Left lung (tissue), 10 donors: Measurements from ENCODE around the gene IGF2. TPM values are rescaled to one million over a fixed set of nuclear protein-coding genes. Genes with fewer than 3 reads are reported as not detected.

Experiments
- ATAC-seq: fragments of 200-7000 bp; cut with Tn5 transposase; one replicate; pipeline ENCODE4 v1.9.1; 2020; ENCODE audit warnings: moderate library complexity
- DNase-seq, 4 donors: peaks; one replicate each; pipeline ENCODE4 v3.0.0-alpha.2; 2013 to 2020
- H3K27ac ChIP-seq, 2 donors: fragments of 200-600 bp; sonication (generic) in 1 of 2; one replicate each; pipeline versions ENCODE4 v1.5.0 to v1.8.0; 2020 to 2021
- H3K27me3 ChIP-seq, 2 donors: fragments of 200-600 bp; sonication (generic) in 1 of 2; one replicate each; pipeline versions ENCODE4 v1.5.0 to v1.8.0; 2020 to 2021
- H3K36me3 ChIP-seq, 2 donors: fragments of 200-600 bp; sonication (generic) in 1 of 2; one replicate each; pipeline versions ENCODE4 v1.5.0 to v1.8.0; 2020 to 2021
- H3K4me1 ChIP-seq, 2 donors: fragments of 200-600 bp; one replicate each; pipeline ENCODE4 v1.8.0; 2021
- H3K4me3 ChIP-seq, 2 donors: fragments of 200-600 bp; sonication (generic) in 1 of 2; one replicate each; pipeline versions ENCODE4 v1.5.0 to v1.8.0; 2020 to 2021; ENCODE audit warnings: mild to moderate bottlenecking in 1 of 2
- H3K9me3 ChIP-seq, 2 donors: fragments of 200-600 bp; sonication (generic) in 1 of 2; one replicate each; pipeline versions ENCODE4 v1.5.0 to v1.8.0; 2020 to 2021
- intact Hi-C, 2 donors: fragments of 100-400 bp; cut with DNase I; formaldehyde crosslinking; loops; one replicate each; pipeline versions ENCODE4 v1.11.2 to v1.14.2; 2022
- polyA plus RNA-seq, 6 donors: library from polyadenylated mRNA; unstranded; fragments of 120-200 nt; gene quantifications; one replicate each; pipeline ENCODE4 v1.2.1, GENCODE V29; 2013; ENCODE audit not compliant: insufficient read length in 6 of 6
- total RNA-seq, 2 donors: library from RNA; stranded (reverse); fragmentation: NEBNext Ultra II Directional; extraction: Animal tissue kit (Norgen Biotek cat#: 25700); gene quantifications; one replicate each; pipeline ENCODE4 v1.2.1, GENCODE V29; 2021
- TF ChIP-seq, protein P1 (sequence below), 2 donors: fragments of 200-600 bp; sonication (generic) in 1 of 2; IDR thresholded peaks; one replicate each; pipeline versions ENCODE4 v1.5.0 to v1.8.0; 2021; ENCODE audit warnings: antibody characterized with exemption in 2 of 2
- donor health status: DM: no; HTN: yes; CAD: no.
- donor health status: DM: no; HTN: no; CAD: no.

IGF2 gene
- total and polyA plus RNA-seq, 8 donors, result 12.0 to 118 (median 92.1) TPM

DNA sequence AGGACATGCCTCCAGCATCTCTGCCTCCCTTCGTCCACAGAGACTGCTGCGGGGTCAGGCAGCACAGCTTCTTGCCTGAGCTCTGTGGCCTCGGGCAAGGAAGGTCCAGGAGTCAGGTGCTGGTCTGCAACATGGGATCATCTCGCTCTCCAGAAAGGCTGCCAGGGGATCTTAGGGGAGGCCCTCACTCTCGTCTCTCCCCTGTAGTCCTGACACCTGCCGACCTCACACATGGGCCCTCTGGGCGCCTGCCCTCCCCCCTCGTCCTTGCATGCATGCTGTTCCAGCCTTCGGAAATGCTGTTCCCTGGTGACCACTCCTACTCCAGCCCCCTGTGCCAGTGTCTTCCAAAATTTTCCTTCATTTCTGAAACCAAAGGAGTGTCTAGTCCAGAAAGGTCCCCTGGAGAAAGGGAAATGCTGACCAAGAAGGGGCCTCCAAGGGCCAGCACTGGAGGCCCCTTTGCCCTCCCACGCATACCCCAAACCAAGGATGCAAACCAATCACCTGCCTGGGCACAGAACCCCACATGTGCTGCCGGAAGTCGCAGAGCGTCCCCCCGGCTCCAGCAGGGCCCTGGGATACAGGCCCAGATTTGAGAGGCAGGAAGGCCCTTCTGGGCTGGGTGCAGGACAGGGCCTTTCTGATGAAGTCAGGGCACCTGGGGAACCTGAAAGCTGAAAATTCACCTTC lies 41.0 kb downstream of the IGF2 start:
- Histone ChIP-seq H3K4me1 (peaks cover 11 to 26% of the 10 kb centered on the region in 2 donors), H3K4me3 (no peak overlapping the region), H3K27ac (no peak overlapping the region), H3K36me3 (no peaks in the 10 kb centered on the region), H3K27me3 (peaks cover 0 to 8% of the 10 kb centered on the region in 2 donors), H3K9me3 (no peaks in the 10 kb centered on the region)
- DNase-seq (peak in 1 of 4 donors; percentile 54), ATAC-seq (no peak)
- TF ChIP-seq, protein P1, sequence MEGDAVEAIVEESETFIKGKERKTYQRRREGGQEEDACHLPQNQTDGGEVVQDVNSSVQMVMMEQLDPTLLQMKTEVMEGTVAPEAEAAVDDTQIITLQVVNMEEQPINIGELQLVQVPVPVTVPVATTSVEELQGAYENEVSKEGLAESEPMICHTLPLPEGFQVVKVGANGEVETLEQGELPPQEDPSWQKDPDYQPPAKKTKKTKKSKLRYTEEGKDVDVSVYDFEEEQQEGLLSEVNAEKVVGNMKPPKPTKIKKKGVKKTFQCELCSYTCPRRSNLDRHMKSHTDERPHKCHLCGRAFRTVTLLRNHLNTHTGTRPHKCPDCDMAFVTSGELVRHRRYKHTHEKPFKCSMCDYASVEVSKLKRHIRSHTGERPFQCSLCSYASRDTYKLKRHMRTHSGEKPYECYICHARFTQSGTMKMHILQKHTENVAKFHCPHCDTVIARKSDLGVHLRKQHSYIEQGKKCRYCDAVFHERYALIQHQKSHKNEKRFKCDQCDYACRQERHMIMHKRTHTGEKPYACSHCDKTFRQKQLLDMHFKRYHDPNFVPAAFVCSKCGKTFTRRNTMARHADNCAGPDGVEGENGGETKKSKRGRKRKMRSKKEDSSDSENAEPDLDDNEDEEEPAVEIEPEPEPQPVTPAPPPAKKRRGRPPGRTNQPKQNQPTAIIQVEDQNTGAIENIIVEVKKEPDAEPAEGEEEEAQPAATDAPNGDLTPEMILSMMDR (IDR thresholded peaks at IDR 0.05), result no peak
- intact Hi-C loops, result no loop called here

DNA sequence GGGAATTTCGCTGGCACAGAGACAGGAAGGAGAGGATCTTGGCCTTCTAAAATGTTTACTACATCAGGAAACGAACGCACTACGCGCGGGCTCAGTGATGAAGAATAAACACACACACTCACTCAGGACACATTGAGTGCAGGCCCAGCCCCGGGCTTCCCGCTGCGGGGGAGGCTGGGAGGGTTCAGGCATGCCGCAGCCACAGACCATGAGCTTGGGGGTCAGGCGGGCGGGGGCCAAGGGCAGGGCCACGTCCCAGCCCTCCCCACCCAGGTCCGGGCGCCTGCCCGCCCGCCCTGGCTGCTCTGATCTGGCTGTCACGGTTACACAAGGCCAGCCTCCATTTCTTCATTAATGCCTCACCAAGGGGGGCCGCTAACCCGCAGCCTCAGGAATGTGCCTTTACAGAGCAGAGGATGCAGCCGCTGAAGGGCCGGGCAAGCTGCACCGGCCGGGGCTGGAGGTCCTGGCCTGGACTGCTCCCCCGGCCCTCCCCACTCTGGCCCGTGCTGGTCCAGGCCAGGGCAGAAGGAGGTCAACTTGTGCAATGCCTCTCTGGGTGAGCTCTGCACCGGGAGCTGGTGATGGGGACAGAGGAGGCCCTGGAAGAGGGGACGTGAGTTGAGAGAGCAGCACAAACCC lies 41.7 kb downstream of the IGF2 start:
- Histone ChIP-seq H3K9me3 (no peaks in the 10 kb centered on the region), H3K36me3 (no peaks in the 10 kb centered on the region), H3K27ac (peak overlapping the region in 1 of 2 donors; percentile 10), H3K27me3 (peaks cover 0 to 15% of the 10 kb centered on the region in 2 donors), H3K4me1 (peaks cover 11 to 26% of the 10 kb centered on the region in 2 donors), H3K4me3 (no peak overlapping the region)
- peak; percentile 49 to 80 (median 70) for DNase-seq
- intact Hi-C loops, result no loop called here
- ATAC-seq, result peak; percentile 56
- TF ChIP-seq, protein P1 (IDR thresholded peaks at IDR 0.05), result no peak

DNA sequence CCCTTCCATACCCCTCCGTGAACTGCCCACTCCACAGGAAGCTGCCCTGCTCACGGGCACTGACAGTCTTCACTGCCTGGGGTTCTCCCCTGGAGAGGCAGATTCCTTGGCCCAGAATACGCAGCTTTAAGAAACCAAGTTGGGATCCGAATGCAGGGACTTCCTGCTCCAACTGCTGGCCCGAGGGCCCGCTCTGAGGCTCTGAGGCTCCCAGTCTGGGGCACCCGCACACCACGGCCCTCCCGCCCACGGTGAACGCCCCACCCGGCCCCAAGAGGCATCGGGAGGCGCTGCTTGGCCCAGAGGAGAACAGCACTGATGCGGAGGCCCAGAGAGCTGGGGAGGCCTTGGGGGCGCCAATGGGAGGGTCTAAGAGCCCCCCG lies 42.3 kb downstream of the IGF2 start:
- Histone ChIP-seq H3K36me3 (no peaks in the 10 kb centered on the region), H3K27ac (peak overlapping the region in 1 of 2 donors; percentile 10), H3K4me3 (no peak overlapping the region), H3K27me3 (peaks cover 0 to 21% of the 10 kb centered on the region in 2 donors), H3K9me3 (no peaks in the 10 kb centered on the region), H3K4me1 (peaks cover 11 to 26% of the 10 kb centered on the region in 2 donors)
- intact Hi-C loops, result no loop called here
- no peak for ATAC-seq
- TF ChIP-seq, protein P1 (IDR thresholded peaks at IDR 0.05), result no peak
- DNase-seq, result peak in 1 of 4 donors; percentile 73

DNA sequence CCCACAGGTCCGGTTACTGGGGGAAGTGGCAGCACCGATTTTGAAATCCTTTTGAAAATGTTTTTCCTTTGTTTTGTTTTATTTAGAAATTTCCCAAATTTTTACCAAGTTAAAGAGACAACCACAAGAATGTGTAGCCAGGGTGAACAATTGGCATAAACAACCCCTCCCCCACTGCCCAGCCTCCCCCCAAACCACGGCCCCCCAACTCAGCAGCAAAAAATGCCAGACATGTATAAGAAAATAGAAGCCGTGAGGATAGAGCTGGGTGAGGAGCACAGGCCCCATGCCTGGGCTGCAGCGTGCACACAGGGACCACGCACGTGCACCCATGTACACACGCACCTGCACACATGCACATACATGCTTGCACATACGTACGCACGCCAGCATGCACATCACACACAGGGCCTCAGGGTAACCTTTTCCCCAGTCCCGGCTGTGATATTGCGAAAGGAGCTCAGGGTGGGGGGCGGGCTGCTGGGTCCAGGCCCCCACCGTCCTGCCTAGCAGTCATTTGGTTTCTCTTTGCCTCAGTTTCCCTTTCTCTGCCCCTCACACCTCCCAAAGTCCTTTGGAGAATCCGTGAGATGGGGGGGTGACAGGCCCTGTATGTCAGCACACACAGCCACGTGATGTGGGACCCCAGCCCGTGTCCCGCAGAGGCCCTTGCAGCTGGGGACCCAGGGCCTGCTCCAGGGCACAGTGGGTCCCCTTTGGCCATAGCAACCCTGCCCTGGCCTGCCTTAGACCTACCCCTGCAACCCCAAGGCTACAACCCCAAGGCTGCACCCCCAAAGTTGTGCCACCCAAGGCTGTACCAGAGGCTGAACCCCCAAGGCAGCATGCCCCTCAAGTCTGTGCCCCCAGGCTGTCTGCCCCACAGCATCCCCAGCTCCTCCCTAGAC lies 42.9 kb downstream of the IGF2 start:
- DNase-seq, result peak in 1 of 4 donors; percentile 34
- intact Hi-C loops, result no loop called here

More for the DNA sequence above, 42.9 kb downstream of the IGF2 start:
- H3K4me1 ChIP-seq, result peaks cover 11 to 26% of the 10 kb centered on the region in 2 donors
- TF ChIP-seq, protein P1 (IDR thresholded peaks at IDR 0.05), result no peak
- no peak overlapping the region for H3K27ac ChIP-seq
- no peaks in the 10 kb centered on the region for H3K9me3 ChIP-seq
- H3K27me3 ChIP-seq, result peaks cover 0 to 21% of the 10 kb centered on the region in 2 donors
- H3K36me3 ChIP-seq, result no peaks in the 10 kb centered on the region
- H3K4me3 ChIP-seq, result no peak overlapping the region
- ATAC-seq, result no peak
